ENCODE measurements around the gene LTBP3.

- TF ChIP-seq CTCF (conservative IDR thresholded peaks at IDR 0.05; ENCODE audit: low read length): no peak
- TF ChIP-seq EZH2phosphoT487 (IDR thresholded peaks at IDR 0.05; ENCODE audit: borderline replicate concordance): no peak
Observed at GRCh38 chr11:65496304-65497140, 61.6 kb downstream of the LTBP3 start.
